ENCODE measurements around the gene GAS6. TPM values are rescaled to one million over a fixed set of nuclear protein-coding genes. Genes with fewer than 3 reads are reported as not detected.
A peak's percentile ranks its signal among the peaks of the same experiment; 100 is the strongest.

The GAS6 gene
- total and polyA plus RNA-seq, 9 donors, result 35.7 to 53.9 (median 42.6) TPM

GRCh38 chr13:113860665-113861432 lies 3.0 kb downstream of the GAS6 start:
- Histone ChIP-seq H3K27ac (ENCODE audit: low read length) (no peak overlapping the region), H3K4me1 (ENCODE audit: control insufficient read depth, insufficient read depth, low read length) (peaks cover 36% of the 10 kb centered on the region)

DNA sequence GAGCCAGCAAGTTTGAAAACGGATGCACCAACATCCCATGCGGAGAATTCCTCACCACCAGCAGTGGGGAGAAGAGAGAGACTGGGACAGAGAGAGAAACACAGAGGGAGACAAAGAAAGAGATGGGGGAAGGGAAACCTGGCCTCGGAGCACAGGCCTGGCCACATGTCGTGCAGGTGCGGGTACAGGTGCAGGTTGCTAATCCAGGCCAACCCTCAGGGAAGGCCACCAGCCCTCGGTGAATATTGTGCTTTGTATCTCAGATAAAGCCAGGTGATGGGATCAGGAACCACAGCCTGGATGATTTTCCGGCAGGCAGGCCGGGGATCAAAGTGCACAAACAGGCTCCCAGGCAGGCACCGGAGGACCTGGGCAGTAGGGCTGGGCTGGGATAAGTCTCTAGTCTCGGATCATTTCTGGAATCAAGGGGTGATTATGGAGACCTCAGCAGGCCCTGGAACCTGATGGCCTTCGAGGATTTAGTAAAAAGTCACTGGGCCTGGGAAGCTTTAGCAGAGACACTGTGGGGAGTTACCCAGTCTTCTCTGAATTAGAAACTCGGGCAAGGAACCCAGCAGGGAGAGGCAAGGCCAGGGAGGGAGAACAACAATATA lies 3.7 kb downstream of the GAS6 start:
- H3K9me3 ChIP-seq (replicated peaks; ENCODE audit: control insufficient read depth, low read depth, low read length), result no peaks in the 10 kb centered on the region
- peaks cover 43% of the 10 kb centered on the region for H3K4me1 ChIP-seq (ENCODE audit: control insufficient read depth, insufficient read depth, low read length)
- H3K27me3 ChIP-seq (ENCODE audit: control insufficient read depth, insufficient read depth, low read length), result peaks cover 8% of the 10 kb centered on the region
- WGBS (ENCODE audit: insufficient coverage), result 46% methylated on average over 10 of the region's 12 CpGs
- H3K36me3 ChIP-seq (ENCODE audit: control insufficient read depth, insufficient read depth, low read length), result no peaks in the 10 kb centered on the region
- H3K27ac ChIP-seq (ENCODE audit: low read length), result no peak overlapping the region
- no peak for DNase-seq
- H3K4me3 ChIP-seq (ENCODE audit: low read length), result no peak overlapping the region

More at GRCh38 chr13:113860665-113861432, 3.0 kb downstream of the GAS6 start:
- Histone ChIP-seq H3K36me3 (ENCODE audit: control insufficient read depth, insufficient read depth, low read length) (no peaks in the 10 kb centered on the region), H3K9me3 (replicated peaks; ENCODE audit: control insufficient read depth, low read depth, low read length) (no peaks in the 10 kb centered on the region), H3K27me3 (ENCODE audit: control insufficient read depth, insufficient read depth, low read length) (peaks cover 14% of the 10 kb centered on the region), H3K4me3 (ENCODE audit: low read length) (no peak overlapping the region)
- no peak for DNase-seq
- 64% methylated on average over 10 of the region's 15 CpGs for WGBS (ENCODE audit: insufficient coverage)

DNA sequence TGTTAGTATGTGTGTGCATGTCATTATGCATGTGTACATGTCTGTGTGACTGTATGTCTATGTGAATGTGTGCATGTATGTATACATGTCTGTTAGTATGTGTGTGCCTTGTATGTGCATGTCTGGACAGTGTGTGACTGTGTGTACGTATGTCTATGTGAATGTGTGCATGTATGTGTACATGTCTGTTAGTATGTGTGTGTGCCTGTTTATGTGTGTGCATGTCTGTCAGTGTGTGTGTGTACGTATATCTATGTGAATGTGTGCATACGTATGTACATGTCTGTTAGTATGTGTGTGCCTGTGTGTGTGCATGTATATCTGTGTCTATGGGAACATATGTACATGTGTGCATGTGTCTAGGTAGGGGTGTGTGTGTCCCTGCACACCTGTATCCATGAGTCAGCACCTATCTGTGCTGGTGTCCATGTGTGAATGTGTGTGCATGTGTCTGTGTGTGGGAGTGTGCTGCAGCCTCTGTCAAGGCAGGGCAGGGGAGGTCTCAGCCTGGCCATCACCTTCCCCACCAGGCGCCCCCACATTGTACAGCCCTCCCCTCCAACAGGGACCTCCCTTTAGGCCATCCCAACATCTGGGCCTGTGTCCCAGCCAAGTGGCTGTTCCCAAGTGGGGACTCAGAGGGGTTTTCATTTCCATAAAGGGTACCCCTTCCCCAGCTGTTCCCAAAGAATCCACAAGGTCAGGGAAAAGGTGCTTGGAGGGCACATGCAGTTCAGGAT lies 4.4 kb downstream of the GAS6 start:
- DNase-seq, result no peak
- WGBS (ENCODE audit: insufficient coverage), result 78% methylated on average over 1 of the region's 4 CpGs
- Histone ChIP-seq H3K27me3 (ENCODE audit: control insufficient read depth, insufficient read depth, low read length) (peaks cover 4% of the 10 kb centered on the region), H3K36me3 (ENCODE audit: control insufficient read depth, insufficient read depth, low read length) (no peaks in the 10 kb centered on the region), H3K27ac (ENCODE audit: low read length) (no peak overlapping the region), H3K4me3 (ENCODE audit: low read length) (no peak overlapping the region), H3K9me3 (replicated peaks; ENCODE audit: control insufficient read depth, low read depth, low read length) (no peaks in the 10 kb centered on the region), H3K4me1 (ENCODE audit: control insufficient read depth, insufficient read depth, low read length) (peaks cover 47% of the 10 kb centered on the region)

GRCh38 chr13:113857531-113858195 lies 6.2 kb downstream of the GAS6 start:
- WGBS (ENCODE audit: insufficient coverage), result 76% methylated on average over 17 of the region's 20 CpGs
- no peaks in the 10 kb centered on the region for H3K36me3 ChIP-seq (ENCODE audit: control insufficient read depth, insufficient read depth, low read length)
- peaks cover 54% of the 10 kb centered on the region for H3K4me1 ChIP-seq (ENCODE audit: control insufficient read depth, insufficient read depth, low read length)
- DNase-seq, result no peak
- H3K9me3 ChIP-seq (replicated peaks; ENCODE audit: control insufficient read depth, low read depth, low read length), result no peaks in the 10 kb centered on the region
- H3K27me3 ChIP-seq (ENCODE audit: control insufficient read depth, insufficient read depth, low read length), result no peaks in the 10 kb centered on the region
- H3K4me3 ChIP-seq (ENCODE audit: low read length), result no peak overlapping the region
- no peak overlapping the region for H3K27ac ChIP-seq (ENCODE audit: low read length)

- 76% methylated on average over 9 of the region's 9 CpGs for WGBS (ENCODE audit: insufficient coverage)
- Histone ChIP-seq H3K9me3 (replicated peaks; ENCODE audit: control insufficient read depth, low read depth, low read length) (no peaks in the 10 kb centered on the region), H3K27me3 (ENCODE audit: control insufficient read depth, insufficient read depth, low read length) (no peaks in the 10 kb centered on the region), H3K36me3 (ENCODE audit: control insufficient read depth, insufficient read depth, low read length) (no peaks in the 10 kb centered on the region), H3K4me1 (ENCODE audit: control insufficient read depth, insufficient read depth, low read length) (peaks cover 47% of the 10 kb centered on the region), H3K27ac (ENCODE audit: low read length) (no peak overlapping the region), H3K4me3 (ENCODE audit: low read length) (no peak overlapping the region)
- DNase-seq, result no peak
Observed at GRCh38 chr13:113856716-113857065, 7.2 kb downstream of the GAS6 start.

GRCh38 chr13:113855931-113856715 lies 7.8 kb downstream of the GAS6 start:
- Histone ChIP-seq H3K4me1 (ENCODE audit: control insufficient read depth, insufficient read depth, low read length) (peaks cover 47% of the 10 kb centered on the region), H3K36me3 (ENCODE audit: control insufficient read depth, insufficient read depth, low read length) (no peaks in the 10 kb centered on the region), H3K9me3 (replicated peaks; ENCODE audit: control insufficient read depth, low read depth, low read length) (no peaks in the 10 kb centered on the region), H3K4me3 (ENCODE audit: low read length) (no peak overlapping the region), H3K27ac (ENCODE audit: low read length) (no peak overlapping the region), H3K27me3 (ENCODE audit: control insufficient read depth, insufficient read depth, low read length) (no peaks in the 10 kb centered on the region)
- no peak for DNase-seq
- 86% methylated on average over 24 of the region's 25 CpGs for WGBS (ENCODE audit: insufficient coverage)

- H3K4me1 ChIP-seq (ENCODE audit: control insufficient read depth, insufficient read depth, low read length), result peaks cover 41% of the 10 kb centered on the region
Observed at GRCh38 chr13:113855012-113855921, 8.6 kb downstream of the GAS6 start.

DNA sequence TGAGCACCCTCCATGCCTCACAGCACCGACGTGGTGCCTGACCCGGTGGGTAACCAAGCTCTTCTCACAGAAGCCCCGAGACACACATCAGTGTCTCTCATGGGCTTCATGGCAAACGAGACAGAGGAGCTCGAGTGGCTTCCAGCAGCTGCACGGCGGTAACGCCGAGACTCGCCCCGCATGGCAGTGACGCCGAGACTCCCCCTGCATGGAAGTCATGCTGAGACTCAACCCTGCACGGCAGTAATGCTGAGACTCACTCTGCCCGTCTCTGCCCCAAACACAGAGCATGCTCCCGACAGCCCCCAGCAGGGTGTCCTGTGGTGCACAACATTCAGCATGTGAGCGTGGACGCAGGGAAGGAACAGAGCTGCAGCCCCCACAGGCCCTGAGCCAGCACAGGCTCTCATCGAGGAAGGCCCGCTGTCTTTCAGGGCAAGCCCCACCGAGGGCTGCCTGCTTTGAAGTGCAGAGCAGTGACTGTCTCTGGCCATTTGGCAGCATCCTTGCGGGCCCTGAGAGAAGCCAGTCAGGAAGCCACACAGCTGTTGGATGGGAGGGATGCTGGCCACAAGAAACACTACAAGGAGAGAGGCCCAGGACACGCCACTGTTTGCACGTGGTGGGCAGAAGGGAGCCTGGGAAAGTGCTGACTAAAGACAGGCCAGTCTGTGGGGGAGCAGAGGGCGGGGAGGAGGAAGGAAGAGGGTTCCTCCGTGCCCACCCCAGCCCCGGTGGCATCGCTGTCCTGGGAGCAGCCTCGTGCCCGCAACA lies 9.5 kb downstream of the GAS6 start:
- H3K27me3 ChIP-seq (ENCODE audit: control insufficient read depth, insufficient read depth, low read length), result no peaks in the 10 kb centered on the region
- peaks cover 41% of the 10 kb centered on the region for H3K4me1 ChIP-seq (ENCODE audit: control insufficient read depth, insufficient read depth, low read length)
- WGBS (ENCODE audit: insufficient coverage), result 39% methylated on average over 29 of the region's 31 CpGs
- peak; percentile 81 for DNase-seq
- no peaks in the 10 kb centered on the region for H3K36me3 ChIP-seq (ENCODE audit: control insufficient read depth, insufficient read depth, low read length)
- peak overlapping the region; percentile 13 for H3K27ac ChIP-seq (ENCODE audit: low read length)
- H3K4me3 ChIP-seq (ENCODE audit: low read length), result no peak overlapping the region
- H3K9me3 ChIP-seq (replicated peaks; ENCODE audit: control insufficient read depth, low read depth, low read length), result no peaks in the 10 kb centered on the region

More at GRCh38 chr13:113855012-113855921, 8.6 kb downstream of the GAS6 start:
- Histone ChIP-seq H3K27me3 (ENCODE audit: control insufficient read depth, insufficient read depth, low read length) (no peaks in the 10 kb centered on the region), H3K36me3 (ENCODE audit: control insufficient read depth, insufficient read depth, low read length) (no peaks in the 10 kb centered on the region), H3K4me3 (ENCODE audit: low read length) (no peak overlapping the region), H3K9me3 (replicated peaks; ENCODE audit: control insufficient read depth, low read depth, low read length) (no peaks in the 10 kb centered on the region), H3K27ac (ENCODE audit: low read length) (peak overlapping the region; percentile 47)
- DNase-seq, result peak; percentile 59
- WGBS (ENCODE audit: insufficient coverage), result 70% methylated on average over 25 of the region's 33 CpGs

Measured in muscle of leg (tissue), 11 donors.